ENCODE measurements around the gene SLC23A1. TPM values are rescaled to one million over a fixed set of nuclear protein-coding genes. Genes with fewer than 3 reads are reported as not detected.
A peak's percentile ranks its signal among the peaks of the same experiment; 100 is the strongest.

SLC23A1 gene
- total and polyA plus RNA-seq, 2 of the 13 experiments (the other 11 are each of a cell fraction or from before 2014, with no cell fraction given): 6.0 to 6.6 TPM

DNA sequence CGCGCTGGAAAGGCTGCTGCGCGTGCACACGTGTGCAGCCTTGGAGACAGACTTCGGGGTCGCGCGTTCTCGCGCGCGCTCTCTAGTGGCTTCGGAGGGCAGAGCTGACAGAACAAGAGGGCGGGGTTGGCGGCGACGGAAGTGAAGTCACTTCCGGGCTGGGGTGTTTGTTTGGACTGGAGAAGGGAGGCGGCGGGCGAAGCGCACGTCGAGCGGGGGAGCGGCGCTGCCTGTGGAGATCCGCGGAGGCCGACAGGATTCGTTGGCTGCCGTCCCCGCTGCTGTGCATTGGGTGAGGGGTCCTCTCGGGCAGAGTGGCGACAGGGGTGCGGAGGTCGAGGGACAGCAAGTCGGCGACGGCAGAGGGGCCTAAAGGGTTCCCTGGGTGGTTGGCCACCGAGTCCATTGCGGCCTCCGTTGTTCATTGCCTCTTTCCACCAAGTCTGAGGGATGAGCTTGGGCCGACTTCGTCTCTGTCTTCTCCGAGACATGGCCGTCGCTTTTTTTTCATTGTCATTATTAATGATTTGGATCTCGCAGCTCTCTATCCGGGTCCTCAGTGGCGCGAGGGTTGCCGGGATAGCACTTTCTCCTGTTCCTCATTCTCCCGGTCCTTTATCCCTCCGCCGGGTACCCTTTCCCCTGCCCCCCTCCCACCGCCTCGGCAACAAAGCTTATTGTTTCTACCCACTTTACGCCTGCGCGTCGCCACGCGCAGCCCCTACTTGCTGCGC lies 41.2 kb downstream of the SLC23A1 start, which contains the start of gene PAIP2 (continued):
- TF ChIP-seq ZNF101 (CRISPR knock-in tag; IDR thresholded peaks at IDR 0.05; ENCODE audit: borderline replicate concordance, low read depth) (peak; percentile 55; the same call in 1 of the 2 replicates), KDM3A (CRISPR knock-in tag; IDR thresholded peaks at IDR 0.05; ENCODE audit: low read depth) (0 out of 2 replicates have a peak, but pooled peaks have one; percentile 7), ZNF260 (CRISPR knock-in tag; IDR thresholded peaks at IDR 0.05; ENCODE audit: borderline replicate concordance, low read depth) (no peak), ZNF737 (CRISPR knock-in tag; IDR thresholded peaks at IDR 0.05; ENCODE audit: borderline replicate concordance) (no peak), ZNF326 (CRISPR knock-in tag; IDR thresholded peaks at IDR 0.05; ENCODE audit: borderline replicate concordance) (no peak), ATM (IDR thresholded peaks at IDR 0.05; ENCODE audit: borderline replicate concordance) (no peak), U2AF1 (optimal IDR thresholded peaks at IDR 0.05; ENCODE audit: low read depth, low read length) (peak; percentile 85), ZFP82 (CRISPR knock-in tag; IDR thresholded peaks at IDR 0.05; ENCODE audit: borderline replicate concordance) (peak; percentile 36; the same call in 1 of the 2 replicates), ZFAT (CRISPR knock-in tag; conservative IDR thresholded peaks at IDR 0.05) (no peak), ZNF816 (CRISPR knock-in tag; IDR thresholded peaks at IDR 0.05; ENCODE audit: borderline replicate concordance) (peak; percentile 75; the same call in 1 of the 2 replicates), FOXJ3 (CRISPR knock-in tag; IDR thresholded peaks at IDR 0.05; ENCODE audit: borderline replicate concordance) (no peak; the same call in 1 of the 2 replicates), ZNF556 (CRISPR knock-in tag; IDR thresholded peaks at IDR 0.05; ENCODE audit: borderline replicate concordance) (peak; percentile 88), DR1 (CRISPR knock-in tag; IDR thresholded peaks at IDR 0.05) (peak; percentile 71; the same call in 1 of the 2 replicates)
- TF ChIP-seq, protein P1, sequence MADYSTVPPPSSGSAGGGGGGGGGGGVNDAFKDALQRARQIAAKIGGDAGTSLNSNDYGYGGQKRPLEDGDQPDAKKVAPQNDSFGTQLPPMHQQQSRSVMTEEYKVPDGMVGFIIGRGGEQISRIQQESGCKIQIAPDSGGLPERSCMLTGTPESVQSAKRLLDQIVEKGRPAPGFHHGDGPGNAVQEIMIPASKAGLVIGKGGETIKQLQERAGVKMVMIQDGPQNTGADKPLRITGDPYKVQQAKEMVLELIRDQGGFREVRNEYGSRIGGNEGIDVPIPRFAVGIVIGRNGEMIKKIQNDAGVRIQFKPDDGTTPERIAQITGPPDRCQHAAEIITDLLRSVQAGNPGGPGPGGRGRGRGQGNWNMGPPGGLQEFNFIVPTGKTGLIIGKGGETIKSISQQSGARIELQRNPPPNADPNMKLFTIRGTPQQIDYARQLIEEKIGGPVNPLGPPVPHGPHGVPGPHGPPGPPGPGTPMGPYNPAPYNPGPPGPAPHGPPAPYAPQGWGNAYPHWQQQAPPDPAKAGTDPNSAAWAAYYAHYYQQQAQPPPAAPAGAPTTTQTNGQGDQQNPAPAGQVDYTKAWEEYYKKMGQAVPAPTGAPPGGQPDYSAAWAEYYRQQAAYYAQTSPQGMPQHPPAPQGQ (CRISPR knock-in tag; IDR thresholded peaks at IDR 0.05; ENCODE audit: borderline replicate concordance): 0 out of 2 replicates have a peak, but pooled peaks have one; percentile 23
- TF ChIP-seq, protein P2, sequence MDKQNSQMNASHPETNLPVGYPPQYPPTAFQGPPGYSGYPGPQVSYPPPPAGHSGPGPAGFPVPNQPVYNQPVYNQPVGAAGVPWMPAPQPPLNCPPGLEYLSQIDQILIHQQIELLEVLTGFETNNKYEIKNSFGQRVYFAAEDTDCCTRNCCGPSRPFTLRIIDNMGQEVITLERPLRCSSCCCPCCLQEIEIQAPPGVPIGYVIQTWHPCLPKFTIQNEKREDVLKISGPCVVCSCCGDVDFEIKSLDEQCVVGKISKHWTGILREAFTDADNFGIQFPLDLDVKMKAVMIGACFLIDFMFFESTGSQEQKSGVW (CRISPR knock-in tag; IDR thresholded peaks at IDR 0.05; ENCODE audit: borderline replicate concordance): no peak
- TF ChIP-seq, protein P3, sequence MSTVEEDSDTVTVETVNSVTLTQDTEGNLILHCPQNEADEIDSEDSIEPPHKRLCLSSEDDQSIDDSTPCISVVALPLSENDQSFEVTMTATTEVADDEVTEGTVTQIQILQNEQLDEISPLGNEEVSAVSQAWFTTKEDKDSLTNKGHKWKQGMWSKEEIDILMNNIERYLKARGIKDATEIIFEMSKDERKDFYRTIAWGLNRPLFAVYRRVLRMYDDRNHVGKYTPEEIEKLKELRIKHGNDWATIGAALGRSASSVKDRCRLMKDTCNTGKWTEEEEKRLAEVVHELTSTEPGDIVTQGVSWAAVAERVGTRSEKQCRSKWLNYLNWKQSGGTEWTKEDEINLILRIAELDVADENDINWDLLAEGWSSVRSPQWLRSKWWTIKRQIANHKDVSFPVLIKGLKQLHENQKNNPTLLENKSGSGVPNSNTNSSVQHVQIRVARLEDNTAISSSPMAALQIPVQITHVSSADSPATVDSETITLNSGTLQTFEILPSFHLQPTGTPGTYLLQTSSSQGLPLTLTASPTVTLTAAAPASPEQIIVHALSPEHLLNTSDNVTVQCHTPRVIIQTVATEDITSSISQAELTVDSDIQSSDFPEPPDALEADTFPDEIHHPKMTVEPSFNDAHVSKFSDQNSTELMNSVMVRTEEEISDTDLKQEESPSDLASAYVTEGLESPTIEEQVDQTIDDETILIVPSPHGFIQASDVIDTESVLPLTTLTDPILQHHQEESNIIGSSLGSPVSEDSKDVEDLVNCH (CRISPR knock-in tag; IDR thresholded peaks at IDR 0.05): peak; percentile 85; the same call in 1 of the 2 replicates
- TF ChIP-seq, protein P4, sequence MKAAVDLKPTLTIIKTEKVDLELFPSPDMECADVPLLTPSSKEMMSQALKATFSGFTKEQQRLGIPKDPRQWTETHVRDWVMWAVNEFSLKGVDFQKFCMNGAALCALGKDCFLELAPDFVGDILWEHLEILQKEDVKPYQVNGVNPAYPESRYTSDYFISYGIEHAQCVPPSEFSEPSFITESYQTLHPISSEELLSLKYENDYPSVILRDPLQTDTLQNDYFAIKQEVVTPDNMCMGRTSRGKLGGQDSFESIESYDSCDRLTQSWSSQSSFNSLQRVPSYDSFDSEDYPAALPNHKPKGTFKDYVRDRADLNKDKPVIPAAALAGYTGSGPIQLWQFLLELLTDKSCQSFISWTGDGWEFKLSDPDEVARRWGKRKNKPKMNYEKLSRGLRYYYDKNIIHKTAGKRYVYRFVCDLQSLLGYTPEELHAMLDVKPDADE (CRISPR knock-in tag; IDR thresholded peaks at IDR 0.05): no peak
- TF ChIP-seq, protein P5, sequence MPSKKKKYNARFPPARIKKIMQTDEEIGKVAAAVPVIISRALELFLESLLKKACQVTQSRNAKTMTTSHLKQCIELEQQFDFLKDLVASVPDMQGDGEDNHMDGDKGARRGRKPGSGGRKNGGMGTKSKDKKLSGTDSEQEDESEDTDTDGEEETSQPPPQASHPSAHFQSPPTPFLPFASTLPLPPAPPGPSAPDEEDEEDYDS (CRISPR knock-in tag; IDR thresholded peaks at IDR 0.05): peak; percentile 83
- TF ChIP-seq, protein P6, sequence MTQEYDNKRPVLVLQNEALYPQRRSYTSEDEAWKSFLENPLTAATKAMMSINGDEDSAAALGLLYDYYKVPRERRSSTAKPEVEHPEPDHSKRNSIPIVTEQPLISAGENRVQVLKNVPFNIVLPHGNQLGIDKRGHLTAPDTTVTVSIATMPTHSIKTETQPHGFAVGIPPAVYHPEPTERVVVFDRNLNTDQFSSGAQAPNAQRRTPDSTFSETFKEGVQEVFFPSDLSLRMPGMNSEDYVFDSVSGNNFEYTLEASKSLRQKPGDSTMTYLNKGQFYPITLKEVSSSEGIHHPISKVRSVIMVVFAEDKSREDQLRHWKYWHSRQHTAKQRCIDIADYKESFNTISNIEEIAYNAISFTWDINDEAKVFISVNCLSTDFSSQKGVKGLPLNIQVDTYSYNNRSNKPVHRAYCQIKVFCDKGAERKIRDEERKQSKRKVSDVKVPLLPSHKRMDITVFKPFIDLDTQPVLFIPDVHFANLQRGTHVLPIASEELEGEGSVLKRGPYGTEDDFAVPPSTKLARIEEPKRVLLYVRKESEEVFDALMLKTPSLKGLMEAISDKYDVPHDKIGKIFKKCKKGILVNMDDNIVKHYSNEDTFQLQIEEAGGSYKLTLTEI (CRISPR knock-in tag; conservative IDR thresholded peaks at IDR 0.05): no peak

Data from HepG2 (cell line).